HG02763 (cell line): ENCODE results near the gene CAMSAP1.

Source experiments
- ATAC-seq: cut with Tn5 transposase; IDR thresholded peaks from one replicate; pipeline ENCODE4 v1.9.1; 2021; ENCODE audit warnings: mild to moderate bottlenecking, moderate library complexity; ENCODE audit not compliant: unreplicated experiment

The CAMSAP1 gene

DNA sequence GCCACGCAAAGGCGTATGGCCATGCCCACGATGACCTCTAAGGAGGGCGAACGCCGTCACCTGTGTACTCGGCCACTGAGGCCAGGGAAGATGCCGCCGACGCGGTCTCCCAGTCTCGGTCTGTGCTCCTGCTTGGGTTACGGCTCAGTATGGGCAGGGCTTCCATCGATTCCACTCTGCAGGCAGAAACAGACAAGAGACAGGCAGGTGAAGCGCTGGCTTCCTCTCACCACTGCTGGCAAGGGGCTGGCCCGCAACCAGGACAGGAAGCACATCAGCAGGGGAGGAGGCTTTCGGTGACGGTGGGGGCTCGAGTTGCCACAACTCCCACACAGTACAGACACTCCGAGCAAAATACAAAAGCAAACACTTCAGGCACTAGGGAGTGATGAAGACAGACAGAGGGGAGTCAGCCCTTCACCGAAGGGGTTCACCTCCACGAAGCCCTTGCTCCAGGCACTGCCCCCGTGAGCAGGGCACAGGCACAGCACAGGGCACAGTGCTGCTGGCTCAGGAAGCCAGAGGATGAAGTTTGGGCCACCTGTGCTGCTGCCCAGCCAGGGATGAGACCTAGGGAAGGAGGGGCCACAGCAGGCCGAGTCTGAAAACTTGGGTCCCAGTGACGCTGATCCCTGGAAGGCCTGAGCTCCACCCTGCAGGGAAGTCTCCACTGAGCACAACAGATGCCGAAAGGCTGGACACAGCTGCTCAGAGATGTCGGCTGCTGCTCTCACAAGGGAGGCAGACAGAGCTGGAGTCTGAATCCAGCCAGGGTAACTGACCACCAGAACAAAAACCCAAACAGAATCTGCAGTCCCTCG, 91.3 kb downstream of the CAMSAP1 start:
- ATAC-seq = no peak

DNA sequence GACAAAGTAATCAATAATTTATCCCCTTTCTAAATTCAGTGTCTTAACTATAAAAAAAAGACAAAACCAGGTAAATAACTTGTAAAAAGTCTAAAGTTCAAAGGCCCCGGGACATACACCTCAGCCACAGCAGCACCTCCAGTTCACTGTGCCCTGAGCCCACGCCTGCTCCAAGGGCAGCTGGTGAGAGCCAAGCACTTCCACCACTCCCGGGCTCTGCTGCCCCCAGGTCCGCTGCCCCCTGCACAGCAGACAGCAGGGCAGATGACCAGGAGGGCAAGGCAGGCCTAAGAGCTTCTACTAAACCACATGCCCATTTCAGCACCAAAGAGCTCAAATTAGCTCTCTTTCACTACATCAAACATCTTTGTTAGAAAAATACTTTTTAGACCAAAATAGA, 91.9 kb downstream of the CAMSAP1 start:
- ATAC-seq = no peak

DNA sequence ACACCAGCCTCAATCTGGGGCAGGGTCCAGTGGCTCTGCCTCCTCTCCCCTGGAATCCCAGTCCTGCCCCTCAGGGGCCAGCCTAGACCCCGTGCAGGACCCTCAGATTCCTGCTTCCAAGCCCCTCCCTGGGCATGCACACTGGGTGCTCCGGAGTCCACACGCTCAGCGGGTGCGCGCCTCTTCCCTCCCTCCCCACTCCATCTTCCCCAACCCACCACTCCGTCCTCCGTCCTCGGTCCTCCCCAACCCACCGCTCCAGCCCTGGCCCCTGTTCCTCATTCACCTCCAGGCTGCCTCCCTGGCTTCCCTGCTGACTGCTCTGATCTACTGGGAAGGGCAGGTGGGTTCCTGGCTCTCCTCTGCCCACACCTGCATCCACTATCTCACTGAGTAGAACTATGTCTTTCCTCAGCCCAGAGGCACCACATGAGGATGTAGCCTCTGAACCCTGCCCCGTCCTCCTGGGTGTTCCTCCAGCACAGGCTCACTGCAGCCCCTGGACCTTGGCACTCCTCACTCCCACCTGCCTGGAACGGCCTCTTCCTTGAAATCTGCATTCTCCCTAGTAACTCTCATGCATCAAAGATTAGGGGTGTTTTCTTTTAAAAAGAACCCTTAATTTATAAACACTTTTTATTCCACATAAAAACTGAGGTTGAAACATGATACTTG, 92.8 kb downstream of the CAMSAP1 start:
- no peak for ATAC-seq

DNA sequence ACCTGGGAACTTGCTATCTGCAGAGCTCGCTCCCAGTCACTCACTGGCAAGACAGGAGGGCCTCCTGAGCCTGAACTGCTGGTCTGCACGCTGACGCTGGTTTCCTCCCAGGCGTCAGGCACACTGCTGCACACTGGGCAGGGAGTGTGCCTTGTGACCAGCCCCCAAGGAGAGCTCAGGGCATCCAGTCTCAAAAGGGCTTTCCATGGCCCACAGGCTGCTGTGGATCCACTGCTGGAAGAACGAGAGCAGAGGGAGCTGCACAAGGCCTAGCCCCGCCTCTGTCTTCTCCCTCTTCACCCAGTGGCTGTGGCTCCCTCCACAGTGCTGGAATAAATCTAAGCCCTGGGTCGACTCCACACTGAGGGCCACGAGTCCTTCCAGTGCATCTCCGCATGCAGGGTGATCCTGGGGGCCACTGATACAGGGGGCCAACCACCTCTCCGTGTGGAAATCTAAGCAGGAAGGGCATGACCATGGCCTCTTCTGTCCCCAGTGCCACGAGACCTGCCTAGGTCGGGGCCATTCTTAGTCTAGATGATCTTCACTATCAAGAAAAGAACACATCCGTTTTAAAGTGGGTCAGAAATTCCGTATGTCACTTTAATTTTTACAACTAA, 93.6 kb downstream of the CAMSAP1 start:
- ATAC-seq = no peak

DNA sequence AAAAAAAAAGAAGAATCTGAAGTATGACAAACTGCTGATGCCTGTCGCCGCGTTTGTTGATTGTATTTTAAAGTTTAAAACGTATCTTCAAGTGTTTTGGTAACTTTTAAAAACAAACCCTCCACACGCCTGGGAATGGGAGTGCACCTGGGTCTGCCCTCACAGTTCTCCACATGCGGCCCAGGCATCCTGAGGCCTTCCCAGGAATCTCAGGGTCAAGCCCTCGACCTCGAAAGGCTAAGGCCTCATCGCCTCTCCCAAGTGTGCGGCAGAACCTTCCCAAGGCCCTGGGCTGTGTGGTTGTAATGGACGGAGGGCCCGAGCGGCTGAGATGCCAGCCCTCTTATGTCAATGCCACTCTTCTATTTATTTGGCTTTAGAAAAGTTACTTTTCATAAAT, 94.4 kb downstream of the CAMSAP1 start:
- no peak for ATAC-seq

- ATAC-seq = no peak
Measured at GRCh38 chr9:135811801-135812200, 95.5 kb downstream of the CAMSAP1 start.

- ATAC-seq = no peak
Measured at GRCh38 chr9:135810806-135811575, 96.4 kb downstream of the CAMSAP1 start.

DNA sequence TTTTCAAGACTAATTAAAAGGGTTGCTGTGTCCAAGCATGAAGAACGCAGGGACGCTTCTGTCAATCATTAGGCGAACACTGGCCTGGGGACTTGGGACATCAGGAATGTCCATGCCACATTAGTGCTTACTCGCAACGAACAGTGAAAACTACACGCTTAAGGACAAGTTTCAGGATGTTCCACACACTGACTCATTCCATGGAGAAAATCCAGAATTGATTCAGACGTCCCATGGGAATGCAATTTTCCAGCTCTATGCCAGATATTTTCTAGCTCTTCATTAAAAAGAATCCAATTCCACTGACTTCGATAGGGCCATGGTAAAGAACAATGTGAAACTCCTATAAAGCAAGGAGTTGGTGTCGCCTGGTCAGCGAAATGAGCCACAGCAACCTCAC, 98.2 kb downstream of the CAMSAP1 start:
- no peak for ATAC-seq

- no peak for ATAC-seq
Measured at GRCh38 chr9:135805422-135806022, 101.8 kb downstream of the CAMSAP1 start.

- ATAC-seq = no peak
Measured at GRCh38 chr9:135804581-135805421, 102.5 kb downstream of the CAMSAP1 start.

DNA sequence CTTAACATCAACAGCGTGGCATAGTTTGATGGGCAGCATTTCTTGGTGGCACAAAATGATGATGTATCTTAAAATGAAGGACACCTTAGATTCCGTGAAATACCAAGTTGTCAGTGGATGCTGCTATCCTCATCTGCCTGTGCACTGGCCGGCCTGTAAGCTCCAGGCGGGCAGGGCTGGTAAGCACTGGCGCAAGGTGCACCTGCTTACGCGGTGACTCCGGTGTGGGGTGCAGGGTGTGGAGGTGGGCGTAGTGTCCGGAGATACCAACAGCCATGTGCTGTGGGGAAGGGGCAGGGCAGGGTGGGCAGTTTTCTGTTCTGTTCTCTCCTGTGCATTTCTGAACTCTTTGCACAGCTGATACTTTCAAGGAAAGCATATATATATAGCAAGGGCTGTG, 103.9 kb downstream of the CAMSAP1 start:
- ATAC-seq = no peak

- ATAC-seq = no peak
Measured at GRCh38 chr9:135802876-135803419, 104.4 kb downstream of the CAMSAP1 start.

DNA sequence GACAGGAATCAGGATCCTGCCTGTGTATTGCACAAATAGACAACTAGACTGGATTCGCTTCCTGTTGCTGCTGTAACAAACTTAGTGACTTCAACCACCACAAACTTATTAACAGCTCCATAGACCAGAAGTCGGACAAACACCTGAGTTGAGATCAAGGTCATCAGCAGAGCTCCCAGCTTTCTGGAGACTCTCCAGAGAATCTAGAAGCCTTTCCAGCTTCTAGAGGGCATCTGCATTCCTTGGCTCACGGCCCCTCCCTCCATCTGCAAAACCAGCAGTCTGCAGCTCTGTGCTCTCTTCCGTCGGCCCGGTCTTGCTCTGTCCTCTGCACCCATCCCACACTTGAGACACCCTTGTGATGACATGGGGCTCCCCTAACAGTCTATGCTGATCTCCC, 106.3 kb downstream of the CAMSAP1 start:
- no peak for ATAC-seq

GRCh38 chr9:135799261-135799660, 108.1 kb downstream of the CAMSAP1 start:
- ATAC-seq = no peak

GRCh38 chr9:135798263-135798585, 109.1 kb downstream of the CAMSAP1 start:
- ATAC-seq = no peak

DNA sequence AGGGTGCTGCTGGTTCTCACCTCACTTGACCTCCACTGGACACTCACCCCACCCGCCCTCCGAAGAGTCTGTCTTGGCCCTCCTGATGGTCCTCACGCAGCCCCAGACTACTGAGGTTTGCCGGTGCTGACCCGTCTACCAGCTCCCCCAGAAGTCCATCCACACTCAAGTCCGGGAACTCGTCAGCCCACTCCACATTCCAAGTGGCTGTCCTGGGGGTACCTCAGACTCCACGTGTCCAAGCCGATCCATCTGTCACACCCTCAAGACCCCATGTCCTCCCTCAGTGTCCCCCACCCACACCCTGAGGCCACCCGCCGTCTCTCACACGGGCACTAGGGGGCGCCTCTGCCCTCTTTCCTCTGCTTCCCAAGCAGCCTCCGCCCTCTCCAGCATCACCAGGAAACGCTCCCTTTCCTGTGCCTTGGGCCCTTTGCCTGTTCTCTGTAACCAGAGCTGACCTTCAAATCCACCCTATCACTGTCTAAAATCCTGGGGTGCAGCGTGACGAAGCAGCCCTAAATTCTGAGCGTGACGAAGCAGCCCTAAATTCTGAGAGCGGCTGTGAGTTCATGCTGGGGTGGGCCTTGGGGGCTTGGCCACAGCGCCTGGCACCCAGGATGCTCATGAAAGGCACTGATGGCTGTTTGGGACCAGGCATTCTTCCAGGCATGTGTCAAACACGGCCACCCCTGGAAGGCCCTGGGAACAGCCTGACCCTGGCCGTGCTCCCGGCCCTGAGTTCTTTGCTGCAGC, 109.7 kb downstream of the CAMSAP1 start:
- ATAC-seq = no peak

GRCh38 chr9:135796784-135797485, 110.4 kb downstream of the CAMSAP1 start:
- no peak for ATAC-seq

- no peak for ATAC-seq
Measured at GRCh38 chr9:135795391-135795790, 112.0 kb downstream of the CAMSAP1 start.
